OCI-M2 (cell line): ENCODE results near the gene CHSY3.

Experiments
- DNase-seq: peaks from one replicate; lab custom pipeline; 2025; ENCODE audit not compliant: unreplicated experiment; lab: John Stamatoyannopoulos, UW

The CHSY3 gene

GRCh38 chr5:130078661-130079060 is 174.4 kb downstream of the CHSY3 start:
- DNase-seq = no peak

- DNase-seq = no peak
These were observed 186.5 kb downstream of the CHSY3 start for GRCh38 chr5:130090569-130091270.

- DNase-seq = no peak
These were observed 188.7 kb downstream of the CHSY3 start for GRCh38 chr5:130092991-130093390.

- DNase-seq = no peak
These were observed 192.2 kb downstream of the CHSY3 start for GRCh38 chr5:130096483-130096882.

DNA sequence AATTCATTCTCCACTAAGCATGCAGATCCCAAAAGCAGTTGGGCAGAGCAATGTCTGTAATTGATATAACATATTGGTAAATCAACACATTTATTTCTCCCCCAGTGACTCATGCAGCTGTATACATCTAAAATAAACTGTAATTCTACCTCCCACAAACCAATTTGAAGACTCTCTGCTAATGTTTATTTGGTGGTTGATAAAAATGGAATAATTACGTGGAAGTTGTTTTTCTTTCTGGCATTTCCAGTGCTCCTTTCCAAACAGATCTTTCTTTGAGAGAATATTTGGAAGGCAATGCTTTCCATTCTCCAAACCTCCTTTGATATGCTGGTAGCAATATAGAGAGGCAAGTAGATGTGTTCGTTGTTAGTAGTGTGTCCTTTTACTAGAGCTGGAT is 194.7 kb downstream of the CHSY3 start:
- no peak for DNase-seq

DNA sequence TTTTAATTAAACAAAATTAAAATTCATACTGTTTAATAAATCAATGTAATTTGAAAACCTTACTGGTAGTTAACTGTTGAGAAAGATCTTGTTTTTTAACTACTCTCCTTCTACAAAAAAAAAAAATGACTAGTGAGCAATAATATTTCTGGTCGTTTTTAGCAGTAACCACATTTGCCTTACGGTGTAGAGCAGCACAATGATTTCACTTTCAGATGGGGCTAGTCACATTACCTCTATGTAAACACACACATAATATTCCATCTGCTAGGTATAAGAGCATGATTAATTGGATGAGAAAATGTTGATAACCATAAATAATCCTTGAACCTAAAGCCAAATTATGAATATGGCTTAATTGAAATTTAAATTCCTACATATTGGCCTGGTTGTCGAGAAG is 198.1 kb downstream of the CHSY3 start:
- no peak for DNase-seq

DNA sequence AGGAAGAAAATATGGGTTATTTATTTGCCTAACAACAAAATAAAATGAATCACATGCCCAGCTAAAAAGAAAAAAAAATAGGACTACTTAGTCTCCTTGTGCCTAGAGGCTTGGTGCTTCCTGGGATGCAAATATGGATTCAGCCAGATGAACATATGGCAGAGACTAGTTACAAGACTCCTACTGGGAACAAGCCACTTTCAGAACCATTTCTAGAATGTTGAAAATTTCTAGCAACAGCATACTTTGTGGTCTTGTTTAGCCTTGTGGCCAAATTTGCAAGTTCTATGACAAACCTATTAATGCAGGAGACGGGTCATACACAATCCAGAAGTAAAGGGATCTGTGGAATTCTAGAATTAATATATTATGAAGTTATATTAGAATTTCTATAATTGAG is 198.7 kb downstream of the CHSY3 start:
- no peak for DNase-seq

DNA sequence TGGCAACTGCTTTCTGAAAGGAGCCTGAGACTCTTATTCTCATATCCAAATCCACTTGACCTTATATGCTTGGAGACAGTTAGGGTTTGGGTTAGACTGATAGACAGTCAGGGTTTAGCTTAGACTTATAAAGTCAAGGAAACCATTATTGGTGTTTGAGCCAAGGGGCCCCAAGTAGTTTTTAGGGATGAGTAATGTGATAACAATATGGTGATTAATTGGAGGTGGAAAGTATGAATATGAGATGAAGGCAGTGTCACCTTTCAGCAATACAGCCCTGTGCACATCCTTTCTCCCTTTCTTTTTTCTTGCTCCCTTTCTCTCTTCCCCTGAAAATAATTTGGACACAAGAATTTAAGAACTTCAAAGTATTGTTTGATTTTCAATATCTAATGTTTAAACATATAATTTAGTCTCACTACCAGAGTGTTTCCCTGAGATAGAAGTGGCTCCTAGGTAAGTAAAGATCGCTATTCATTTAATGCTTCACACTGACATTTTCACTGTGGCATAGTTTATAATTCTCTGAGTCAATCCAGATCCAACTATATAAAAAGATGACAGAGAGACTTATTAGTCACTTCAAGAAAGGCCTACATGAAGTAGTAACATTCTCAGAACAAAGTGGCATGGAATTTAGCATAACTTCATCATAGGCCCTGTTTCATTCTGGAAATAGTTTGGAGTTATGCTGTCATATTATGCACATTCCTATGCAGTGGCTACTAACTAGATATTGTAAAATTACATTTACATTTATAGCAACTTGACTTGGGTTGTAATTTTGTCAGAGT is 200.8 kb downstream of the CHSY3 start:
- no peak for DNase-seq

- no peak for DNase-seq
These were observed 202.2 kb downstream of the CHSY3 start for GRCh38 chr5:130106480-130106879.

GRCh38 chr5:130109152-130109551 is 204.9 kb downstream of the CHSY3 start:
- no peak for DNase-seq

DNA sequence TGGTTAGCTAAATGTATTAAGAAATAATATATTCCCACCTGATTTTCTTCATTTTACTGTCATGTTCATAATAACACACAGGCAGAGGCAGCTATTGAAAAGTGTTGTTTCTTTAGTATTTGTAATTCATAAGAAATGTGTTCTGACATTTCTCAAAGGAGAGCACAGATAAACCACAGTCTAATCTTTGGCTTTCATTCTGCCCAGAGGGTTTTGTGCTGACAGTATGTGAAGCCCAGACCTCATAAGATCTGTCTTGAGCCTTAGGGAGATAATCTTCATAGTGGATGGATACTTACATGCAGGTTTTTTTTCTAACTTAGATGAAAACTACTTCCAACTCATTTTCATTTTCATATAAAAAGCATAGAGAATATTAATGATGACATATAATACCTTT is 206.1 kb downstream of the CHSY3 start:
- DNase-seq = no peak

- no peak for DNase-seq
These were observed 207.5 kb downstream of the CHSY3 start for GRCh38 chr5:130111746-130112145.

- no peak for DNase-seq
These were observed 208.0 kb downstream of the CHSY3 start for GRCh38 chr5:130112246-130112645.

- DNase-seq = no peak
These were observed 211.4 kb downstream of the CHSY3 start for GRCh38 chr5:130115686-130116085.

DNA sequence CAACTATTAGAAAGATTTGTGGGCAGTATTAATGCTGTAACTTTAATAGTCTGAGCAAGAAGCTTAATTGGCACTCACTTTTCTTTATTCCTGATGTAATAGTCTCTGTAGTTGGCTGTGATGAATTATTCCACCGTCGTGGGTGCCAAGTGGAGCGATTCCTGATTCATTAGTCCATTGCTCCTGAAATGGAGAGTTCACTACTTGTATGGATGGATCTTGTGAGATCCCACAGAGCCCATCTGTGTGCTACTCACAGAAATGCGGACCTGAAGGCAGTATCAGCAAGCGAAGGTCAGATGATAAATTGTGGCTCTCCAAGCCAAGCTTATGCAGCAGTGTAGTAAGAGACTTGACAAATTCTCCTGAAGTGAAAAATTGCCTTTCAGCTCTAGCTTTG is 212.2 kb downstream of the CHSY3 start:
- no peak for DNase-seq

DNA sequence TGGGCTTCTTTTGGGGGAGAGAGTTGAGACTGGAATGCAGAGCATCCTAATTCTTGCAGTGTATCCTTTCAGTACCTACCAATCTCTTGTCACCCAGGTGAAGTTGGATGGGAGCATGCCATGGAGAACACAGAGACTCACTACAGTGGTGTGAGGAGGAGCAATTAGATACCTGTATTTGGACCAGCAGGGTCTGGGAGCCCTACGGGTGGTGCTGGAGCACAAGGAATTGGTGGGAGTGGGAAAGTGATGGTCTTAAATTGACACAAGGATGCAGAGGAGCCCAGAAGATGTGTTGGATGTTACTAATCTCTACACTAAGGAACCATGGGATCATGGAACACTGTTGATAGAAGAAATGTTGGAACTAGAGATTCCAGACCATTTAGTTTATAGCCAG is 212.7 kb downstream of the CHSY3 start:
- DNase-seq = no peak

- DNase-seq = no peak
These were observed 222.5 kb downstream of the CHSY3 start for GRCh38 chr5:130126746-130127145.

GRCh38 chr5:130135506-130135905 is 231.2 kb downstream of the CHSY3 start:
- DNase-seq = no peak

GRCh38 chr5:130136300-130136699 is 232.0 kb downstream of the CHSY3 start:
- DNase-seq = no peak

- DNase-seq = no peak
These were observed 233.4 kb downstream of the CHSY3 start for GRCh38 chr5:130137681-130138080.

DNA sequence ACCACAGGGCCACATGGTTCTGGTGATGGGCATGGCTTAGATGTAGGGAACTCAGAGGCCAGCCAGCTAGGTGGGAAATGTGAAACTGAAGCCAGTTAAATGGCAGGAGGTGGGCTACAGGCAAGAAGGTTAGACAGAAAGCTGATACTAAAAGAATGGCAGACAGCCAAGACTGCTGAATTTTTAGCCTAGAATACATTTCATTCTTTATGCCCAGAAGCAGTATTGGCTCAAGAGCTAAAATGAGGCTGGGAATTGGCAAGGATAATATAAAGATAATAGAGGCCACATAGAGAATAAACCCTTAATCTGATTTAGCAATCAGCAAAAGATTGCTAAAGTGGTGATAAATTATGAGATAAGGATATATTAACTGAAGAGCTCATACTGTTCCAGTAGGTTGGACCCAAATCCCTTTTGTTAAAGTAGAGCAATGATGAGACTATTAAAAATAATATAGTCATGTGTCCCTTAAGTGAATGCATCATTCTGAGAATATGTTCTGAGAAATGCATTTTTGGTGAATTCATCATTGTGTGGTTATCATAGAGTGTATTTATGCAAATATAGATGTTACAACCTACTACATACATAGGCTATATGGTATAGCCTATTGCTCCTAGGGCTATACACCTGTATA is 234.3 kb downstream of the CHSY3 start:
- DNase-seq = no peak

DNA sequence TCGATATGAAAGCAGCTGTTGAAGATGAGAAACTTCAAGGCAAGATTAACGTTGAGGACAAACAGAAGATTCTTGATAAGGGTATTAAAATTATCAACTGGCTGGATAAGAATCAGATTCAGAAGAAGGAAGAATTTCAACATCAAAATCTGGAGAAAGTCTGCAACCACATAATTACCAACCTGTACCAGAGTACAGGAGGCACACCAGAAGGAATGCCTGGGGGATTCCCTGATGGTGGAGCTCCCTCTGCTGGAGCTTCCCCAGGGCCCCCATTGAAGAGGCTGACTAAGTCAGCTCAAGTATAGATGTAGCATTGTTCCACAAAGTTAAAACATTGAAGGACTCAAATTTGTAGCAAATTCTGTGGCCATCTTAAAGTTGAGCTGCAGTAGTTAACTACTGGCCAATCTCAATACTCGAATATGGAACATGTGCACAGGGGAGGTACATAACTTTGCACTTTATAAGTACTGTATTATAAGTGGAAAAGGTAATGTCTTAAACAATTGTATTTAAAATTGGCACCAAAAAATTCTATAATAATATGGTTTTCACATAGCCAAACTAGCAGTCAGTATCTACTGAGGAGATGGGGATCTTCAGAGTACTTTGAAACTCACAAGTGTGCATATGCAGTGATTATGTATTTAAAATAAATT is 237.5 kb downstream of the CHSY3 start:
- no peak for DNase-seq
